ENCODE measurements around the gene MRPS23.

- TF ChIP-seq CTCF (IDR thresholded peaks at IDR 0.05) = no peak
- no peak for TF ChIP-seq POLR2A (IDR thresholded peaks at IDR 0.05)
These were observed 13.1 kb upstream of the MRPS23 start for GRCh38 chr17:57862694-57863667.
